ENCODE measurements around the gene IFNAR1. TPM values are rescaled to one million over a fixed set of nuclear protein-coding genes. Genes with fewer than 3 reads are reported as not detected.
"Not testable (repeated sequence)": the region's sequence is repeated elsewhere in the genome, so short reads cannot be mapped to it uniquely, and the experiment has no call there.

IFNAR1 gene
- total RNA-seq, 2 experiments from 2014 or later: 37.6 to 40.9 TPM

DNA sequence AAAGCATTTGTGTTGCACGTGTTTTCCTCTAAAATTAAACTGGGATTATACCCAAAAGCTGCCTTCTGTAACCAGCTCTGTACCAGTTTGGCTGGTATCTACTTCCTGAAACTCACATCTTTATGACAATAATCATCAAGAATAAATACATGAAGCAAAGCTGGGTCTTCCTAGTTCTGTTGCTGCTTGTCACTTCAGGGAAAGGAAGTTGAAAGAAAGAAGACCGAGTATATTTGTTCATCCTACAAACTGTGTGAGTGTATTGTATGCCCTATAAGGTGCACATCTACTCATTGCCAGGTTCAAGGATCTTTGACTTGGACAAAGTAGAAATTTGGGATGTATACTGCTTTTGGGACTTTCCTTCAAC lies 49.3 kb downstream of the IFNAR1 start:
- Mint-ChIP-seq H3K36me3 (ENCODE audit: low read depth) (no peaks in the 10 kb centered on the region), H3K4me1 (peaks cover 12% of the 10 kb centered on the region), H3K4me3 (no peak overlapping the region), H3K9me3 (peaks cover 8% of the 10 kb centered on the region), H3K27me3 (peaks cover 13% of the 10 kb centered on the region), H3K27ac (no peak overlapping the region)
- POLR2A ChIA-PET: no interaction called here
- CTCF ChIA-PET: no interaction called here
- no peak for DNase-seq

DNA sequence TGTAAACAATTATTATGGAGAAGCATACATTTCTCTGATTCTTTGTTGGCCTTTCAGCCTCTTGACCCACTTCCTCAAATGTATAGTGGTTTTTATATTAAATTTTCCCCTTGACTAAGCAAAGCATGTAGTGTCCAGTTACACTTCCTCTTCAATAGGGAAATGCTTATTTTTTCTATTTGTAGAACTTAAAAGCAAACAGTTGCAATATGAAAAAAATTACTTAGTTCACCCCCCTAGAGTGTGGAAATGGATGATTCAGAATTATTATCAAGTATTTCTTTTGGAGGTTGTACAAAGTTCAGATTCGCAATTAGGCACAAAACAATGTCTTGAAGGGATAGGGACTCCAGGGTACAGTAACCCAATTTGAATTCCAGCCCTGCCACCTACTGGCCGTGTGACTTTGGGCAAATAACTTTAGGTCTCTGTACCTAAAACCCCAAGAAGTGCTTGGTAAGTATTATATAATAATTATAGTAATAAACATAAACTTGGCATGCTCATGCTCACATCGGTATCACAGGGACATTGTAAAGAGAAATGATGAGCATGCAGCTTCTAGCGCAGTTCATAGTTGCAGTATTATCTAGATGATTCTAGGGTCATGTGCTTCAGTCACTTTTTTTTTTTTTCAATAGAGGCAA lies 49.8 kb downstream of the IFNAR1 start:
- Mint-ChIP-seq H3K4me3 (no peak overlapping the region), H3K9me3 (peaks cover 8% of the 10 kb centered on the region), H3K36me3 (ENCODE audit: low read depth) (no peaks in the 10 kb centered on the region), H3K27me3 (peaks cover 13% of the 10 kb centered on the region), H3K4me1 (peaks cover 15% of the 10 kb centered on the region), H3K27ac (no peak overlapping the region)
- ChIA-PET POLR2A (no interaction called here), CTCF (interaction anchor here (1.8 kb wide), 1 partner anchor 178 kb away, joined by 5 read pairs; no protein-coding TSS in a partner anchor)
- peak; percentile 73 for DNase-seq

DNA sequence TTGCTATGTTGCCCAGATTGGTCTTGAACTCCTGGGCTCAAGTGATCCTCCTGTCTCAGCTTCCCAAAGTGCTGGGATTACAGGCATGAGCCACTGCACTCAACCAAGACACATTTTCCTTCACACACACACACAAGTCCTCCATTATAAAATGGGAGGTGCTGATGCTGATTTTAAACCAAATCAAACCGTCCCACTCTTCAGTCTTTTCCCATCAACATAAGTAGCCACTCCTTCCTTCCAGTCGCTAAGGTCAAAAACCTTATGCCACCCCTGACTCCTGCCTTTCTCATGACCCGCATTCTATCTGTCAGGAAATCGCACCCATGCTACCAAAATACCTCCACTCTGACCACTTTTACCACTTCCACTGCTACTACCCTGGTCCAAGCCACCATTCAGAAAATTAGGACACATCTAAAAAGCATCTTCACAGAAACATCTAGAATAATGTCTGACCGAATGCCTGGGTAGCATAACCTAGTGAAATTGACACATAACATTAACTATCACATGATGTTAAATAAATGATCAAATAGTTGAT lies 50.4 kb downstream of the IFNAR1 start:
- peaks cover 13% of the 10 kb centered on the region for H3K27me3 Mint-ChIP-seq
- no peak overlapping the region for H3K4me3 Mint-ChIP-seq
- peaks cover 21% of the 10 kb centered on the region for H3K4me1 Mint-ChIP-seq
- H3K27ac Mint-ChIP-seq: no peak overlapping the region
- CTCF ChIA-PET: interaction anchor here (1.8 kb wide), 1 partner anchor 178 kb away, joined by 5 read pairs; no protein-coding TSS in a partner anchor
- H3K9me3 Mint-ChIP-seq: peaks cover 4% of the 10 kb centered on the region
- no peak for DNase-seq
- no peaks in the 10 kb centered on the region for H3K36me3 Mint-ChIP-seq (ENCODE audit: low read depth)
- POLR2A ChIA-PET: no interaction called here

DNA sequence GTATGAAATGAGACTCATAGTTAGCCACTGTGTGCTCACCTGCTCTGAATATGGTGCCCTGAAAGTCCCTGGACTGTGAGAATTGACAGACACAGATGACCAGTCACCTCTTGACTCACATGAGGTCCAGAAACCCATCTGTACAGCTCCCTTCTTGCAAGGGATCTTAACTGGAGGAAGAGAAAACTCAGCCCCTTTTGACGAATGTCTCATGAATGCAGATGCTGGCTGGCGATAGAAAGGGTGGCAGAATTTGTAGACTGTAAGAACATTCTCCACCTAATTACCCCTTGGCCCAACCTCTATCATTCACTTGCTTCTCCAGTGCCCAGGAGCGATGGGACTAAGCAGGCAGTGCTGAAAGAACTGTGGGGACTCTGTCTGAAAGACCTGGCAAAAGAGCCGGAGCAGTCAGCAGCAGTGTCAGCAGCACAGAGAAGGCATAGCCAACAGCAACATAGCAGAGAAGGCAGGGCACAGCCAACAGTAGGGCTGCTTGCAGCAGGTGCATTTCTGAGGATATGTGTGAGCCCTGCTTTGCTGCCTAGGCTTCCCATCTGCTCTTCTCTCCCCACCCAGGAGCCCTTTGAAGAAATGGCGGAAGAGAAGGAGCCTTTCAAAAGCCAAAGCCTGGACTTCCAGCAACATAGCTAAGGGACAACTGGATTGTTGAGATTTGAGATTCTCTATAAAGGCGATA lies 52.6 kb downstream of the IFNAR1 start:
- H3K27me3 Mint-ChIP-seq: peaks cover 15% of the 10 kb centered on the region
- no peak overlapping the region for H3K27ac Mint-ChIP-seq
- no peaks in the 10 kb centered on the region for H3K9me3 Mint-ChIP-seq
- CTCF ChIA-PET: interaction anchor here (0.8 to 2.3 kb wide), 2 partner anchors 15 to 16 kb away, joined by 3 to 9 read pairs; no protein-coding TSS in a partner anchor
- no peaks in the 10 kb centered on the region for H3K36me3 Mint-ChIP-seq (ENCODE audit: low read depth)
- peaks cover 42% of the 10 kb centered on the region for H3K4me1 Mint-ChIP-seq
- no peak overlapping the region for H3K4me3 Mint-ChIP-seq
- POLR2A ChIA-PET: no interaction called here
- no peak for DNase-seq

DNA sequence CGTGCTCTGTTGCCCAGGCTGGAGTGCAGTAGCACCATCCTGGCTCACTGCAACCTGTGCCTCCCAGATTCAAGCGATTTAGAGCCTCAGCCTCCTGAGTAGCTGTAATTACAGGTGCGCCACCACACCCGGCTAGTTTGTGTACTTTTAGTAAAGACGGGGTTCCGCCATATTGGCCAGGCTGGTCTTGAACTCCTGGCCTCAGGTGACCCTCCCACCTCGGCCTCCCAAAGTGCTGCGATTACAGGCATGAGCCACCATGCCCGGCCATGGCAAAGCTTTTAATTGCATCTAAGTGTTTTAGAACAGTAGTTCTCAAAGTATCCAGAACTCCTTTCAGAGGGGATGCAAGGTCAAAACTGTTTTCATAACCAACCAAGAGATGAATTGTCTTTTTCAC lies 53.3 kb downstream of the IFNAR1 start:
- Mint-ChIP-seq H3K27me3 (peaks cover 15% of the 10 kb centered on the region), H3K27ac (no peak overlapping the region), H3K9me3 (no peaks in the 10 kb centered on the region), H3K4me1 (peaks cover 49% of the 10 kb centered on the region), H3K36me3 (ENCODE audit: low read depth) (no peaks in the 10 kb centered on the region), H3K4me3 (no peak overlapping the region)
- no peak for DNase-seq
- ChIA-PET CTCF (interaction anchor here (2.3 kb wide), 1 partner anchor 16 kb away, joined by 9 read pairs; no protein-coding TSS in a partner anchor), POLR2A (no interaction called here)

DNA sequence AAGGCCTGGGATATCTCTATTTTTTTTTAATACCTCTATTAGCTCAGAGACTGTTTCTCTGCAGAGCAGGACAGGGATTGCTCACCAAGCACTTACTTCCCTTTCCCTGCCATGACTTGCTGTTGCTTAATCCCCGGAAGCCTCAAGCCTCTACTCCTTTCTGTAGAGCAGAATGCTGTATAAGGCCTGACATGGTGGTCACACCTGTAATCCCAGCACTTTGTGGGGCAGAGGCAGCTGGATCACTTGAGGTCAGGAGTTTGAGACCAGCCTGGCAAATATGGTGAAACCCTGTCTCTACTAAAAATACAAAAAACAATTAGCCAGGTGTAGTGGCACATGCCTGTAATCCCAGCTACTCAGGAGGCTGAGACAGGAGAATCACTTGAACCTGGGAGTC lies 55.2 kb downstream of the IFNAR1 start:
- ChIA-PET CTCF (interaction anchor here (1.0 to 2.3 kb wide), 2 partner anchors 18 to 180 kb away, joined by 4 to 9 read pairs; no protein-coding TSS in a partner anchor), POLR2A (interaction anchor here (0.6 kb wide), 1 partner anchor 140 kb away, joined by 8 read pairs; no protein-coding TSS in a partner anchor)
- Mint-ChIP-seq H3K27me3 (peaks cover 15% of the 10 kb centered on the region), H3K4me1 (peaks cover 61% of the 10 kb centered on the region), H3K27ac (peak overlapping the region; percentile 87)
- not testable (repeated sequence) for H3K36me3 Mint-ChIP-seq (ENCODE audit: low read depth); H3K4me3 Mint-ChIP-seq; DNase-seq; H3K9me3 Mint-ChIP-seq

DNA sequence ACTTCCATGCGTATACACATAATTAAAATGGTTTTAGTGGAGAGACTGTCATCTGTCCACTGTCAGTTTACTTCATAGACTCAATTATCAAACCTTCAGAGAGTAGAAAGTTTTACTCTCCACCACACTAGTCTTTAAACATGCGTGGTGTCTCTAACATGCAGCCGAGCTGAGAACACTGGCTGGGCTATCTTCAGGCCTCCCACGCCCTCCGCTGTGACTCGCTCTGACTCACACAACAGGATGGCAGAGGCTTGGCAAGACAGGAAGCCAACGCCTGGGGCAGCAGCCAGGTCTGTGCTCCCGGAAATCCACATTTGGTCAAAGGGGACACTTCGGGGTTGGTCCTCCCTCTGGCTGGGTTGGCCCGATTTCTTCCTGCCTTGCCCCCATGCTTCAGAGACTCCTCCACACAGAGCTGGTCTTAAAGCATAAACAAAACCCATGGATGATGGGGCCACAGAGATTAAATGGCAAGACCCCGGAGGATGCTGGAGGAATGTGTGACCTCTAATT lies 55.8 kb downstream of the IFNAR1 start:
- no peak overlapping the region for H3K4me3 Mint-ChIP-seq
- no peaks in the 10 kb centered on the region for H3K36me3 Mint-ChIP-seq (ENCODE audit: low read depth)
- peak overlapping the region; percentile 87 for H3K27ac Mint-ChIP-seq
- DNase-seq: peak; percentile 84
- ChIA-PET CTCF (interaction anchor here (0.9 to 1.0 kb wide), 5 partner anchors 18 to 184 kb away, joined by 3 to 4 read pairs (median 3); no protein-coding TSS in a partner anchor), POLR2A (interaction anchor here (0.5 to 0.6 kb wide), 2 partner anchors 83 to 141 kb away, joined by 5 to 8 read pairs; no protein-coding TSS in a partner anchor)
- peaks cover 15% of the 10 kb centered on the region for H3K27me3 Mint-ChIP-seq
- H3K9me3 Mint-ChIP-seq: no peaks in the 10 kb centered on the region
- peaks cover 62% of the 10 kb centered on the region for H3K4me1 Mint-ChIP-seq

DNA sequence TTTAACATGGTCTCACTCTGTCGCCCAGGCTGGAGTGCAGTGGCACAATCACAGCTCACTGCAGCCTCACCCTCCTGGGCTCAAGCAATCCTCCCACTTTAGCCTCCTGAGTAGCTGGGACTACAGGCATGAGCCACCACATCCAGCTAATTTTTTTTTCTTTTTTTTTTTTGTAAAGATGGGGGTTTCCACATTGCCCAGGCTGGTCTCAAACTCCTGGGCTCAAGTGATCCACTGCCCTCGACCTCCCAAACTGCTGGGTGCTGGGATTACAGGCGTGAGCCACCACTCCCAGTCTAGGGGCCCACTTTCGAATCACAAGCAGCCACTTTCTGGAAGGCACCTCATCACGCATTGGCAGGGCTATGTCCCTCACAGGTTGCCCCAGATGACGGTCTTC lies 56.6 kb downstream of the IFNAR1 start:
- H3K4me3 Mint-ChIP-seq; H3K27ac Mint-ChIP-seq; H3K9me3 Mint-ChIP-seq; DNase-seq; H3K36me3 Mint-ChIP-seq (ENCODE audit: low read depth): not testable (repeated sequence)
- ChIA-PET POLR2A (interaction anchor here (0.6 kb wide), 1 partner anchor 9 kb away, joined by 3 read pairs; no protein-coding TSS in a partner anchor), CTCF (interaction anchor here (0.6 to 1.6 kb wide), 7 partner anchors 12 to 185 kb away, joined by 3 to 5 read pairs (median 3); no protein-coding TSS in a partner anchor)
- Mint-ChIP-seq H3K4me1 (peaks cover 66% of the 10 kb centered on the region), H3K27me3 (peaks cover 19% of the 10 kb centered on the region)

DNA sequence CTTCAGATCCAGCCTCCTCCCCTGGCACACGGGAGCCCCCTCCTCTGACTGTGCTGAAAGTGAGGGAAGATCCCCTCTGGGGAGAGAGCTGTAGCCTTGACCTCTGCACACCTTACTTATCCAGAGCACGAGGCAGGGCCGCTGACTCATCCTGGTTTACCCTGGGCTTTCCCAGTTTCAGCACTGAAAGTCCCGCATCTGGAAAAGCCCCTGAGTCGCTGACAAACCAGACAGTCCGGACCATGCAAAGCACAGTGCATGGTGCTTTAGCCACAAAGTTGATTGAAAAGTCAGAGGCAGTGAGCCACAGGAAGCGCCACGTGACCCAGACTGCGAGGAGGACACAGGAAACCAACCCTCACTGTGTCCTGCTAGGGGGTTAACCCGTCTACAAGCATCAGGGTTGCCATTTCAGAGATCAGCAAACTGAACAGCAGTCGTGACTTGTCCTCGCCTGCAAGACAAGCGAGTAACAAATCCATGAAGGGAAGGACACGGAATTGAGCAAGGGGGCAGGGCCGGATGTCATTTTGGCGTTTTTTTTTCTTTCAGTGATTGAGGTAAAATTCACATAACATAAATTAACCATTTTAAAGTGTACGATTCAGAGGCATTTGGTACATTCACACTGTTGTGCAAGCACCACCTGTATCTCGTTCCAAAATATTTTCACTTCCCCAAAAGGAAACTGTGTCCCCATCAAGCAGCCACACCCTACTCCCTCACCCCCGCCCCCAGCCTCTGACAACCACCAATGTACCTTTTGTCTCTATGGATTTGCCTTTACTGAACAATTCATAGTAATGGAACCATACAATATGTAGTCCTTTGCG lies 58.5 kb downstream of the IFNAR1 start:
- ChIA-PET POLR2A (interaction anchor here (0.5 kb wide), 1 partner anchor 289 kb away, joined by 3 read pairs; no protein-coding TSS in a partner anchor), CTCF (interaction anchor here (1.6 kb wide), 1 partner anchor 62 kb away, joined by 5 read pairs; no protein-coding TSS in a partner anchor)

DNA sequence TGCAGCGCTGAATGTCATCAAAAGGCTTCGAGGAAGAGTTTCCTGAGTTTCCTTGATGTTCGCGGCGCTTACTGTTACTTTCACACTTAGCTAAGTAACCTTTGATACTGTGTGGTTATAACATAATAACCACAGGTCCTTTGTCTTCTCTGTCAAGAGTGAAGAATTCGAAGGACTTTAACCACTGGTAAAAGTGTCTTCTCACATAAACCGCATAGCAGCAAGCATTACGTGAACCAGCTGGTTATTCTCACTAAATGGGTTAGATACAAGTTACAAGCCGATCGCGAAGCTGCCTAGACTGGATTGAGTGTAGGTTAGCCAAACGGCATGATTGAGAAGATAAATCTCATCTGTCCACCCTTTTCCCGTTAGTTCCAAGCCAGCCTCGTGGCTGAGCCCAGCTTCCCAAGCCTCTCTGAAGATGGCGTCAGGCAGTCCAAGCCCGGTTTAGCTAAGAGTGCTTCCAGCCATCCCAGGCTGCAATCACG lies 60.1 kb downstream of the IFNAR1 start:
- peak overlapping the region; percentile 86 for H3K27ac Mint-ChIP-seq
- H3K27me3 Mint-ChIP-seq: peaks cover 38% of the 10 kb centered on the region
- ChIA-PET CTCF (interaction anchor here (1.0 to 1.9 kb wide), 4 partner anchors 8 to 185 kb away, joined by 3 to 10 read pairs (median 5); no protein-coding TSS in a partner anchor), POLR2A (no interaction called here)
- no peaks in the 10 kb centered on the region for H3K9me3 Mint-ChIP-seq
- peak overlapping the region; percentile 63 for H3K4me3 Mint-ChIP-seq
- no peaks in the 10 kb centered on the region for H3K36me3 Mint-ChIP-seq (ENCODE audit: low read depth)
- H3K4me1 Mint-ChIP-seq: peaks cover 59% of the 10 kb centered on the region
- peak; percentile 58 for DNase-seq

More for the DNA sequence above, 58.5 kb downstream of the IFNAR1 start:
- Mint-ChIP-seq H3K27me3 (peaks cover 26% of the 10 kb centered on the region), H3K4me3 (peak overlapping the region; percentile 75), H3K4me1 (peaks cover 66% of the 10 kb centered on the region), H3K9me3 (no peaks in the 10 kb centered on the region), H3K27ac (peak overlapping the region; percentile 94), H3K36me3 (ENCODE audit: low read depth) (no peaks in the 10 kb centered on the region)
- DNase-seq: peak; percentile 78

DNA sequence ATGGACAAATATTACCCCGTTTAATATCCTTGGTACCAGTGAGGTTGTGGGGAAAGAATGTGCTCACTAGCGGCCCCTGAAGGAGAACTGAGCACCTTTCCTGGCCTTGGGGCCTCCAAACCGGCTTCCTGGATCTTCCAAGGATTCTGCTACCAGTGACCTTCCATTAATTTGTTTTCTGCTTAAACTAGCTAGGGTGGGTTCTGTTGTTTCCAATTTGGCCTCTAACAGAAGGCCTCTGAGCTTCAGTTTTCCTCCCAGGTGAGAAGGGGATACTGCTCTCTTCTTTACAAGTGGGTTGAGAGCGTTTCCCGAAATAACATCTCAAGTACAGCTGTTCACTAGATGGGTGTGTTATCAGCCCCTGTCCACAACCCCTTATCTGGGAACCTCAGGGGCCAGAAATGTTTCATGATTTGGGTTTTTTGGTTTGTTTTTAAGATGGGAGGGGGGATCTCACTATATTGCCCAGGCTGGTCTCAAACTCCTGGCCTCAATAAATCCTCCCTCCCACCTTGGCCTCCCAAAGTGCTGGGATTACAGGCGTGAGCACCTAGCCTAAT lies 61.5 kb downstream of the IFNAR1 start:
- H3K9me3 Mint-ChIP-seq: no peaks in the 10 kb centered on the region
- no peak for DNase-seq
- peaks cover 45% of the 10 kb centered on the region for H3K4me1 Mint-ChIP-seq
- no peak overlapping the region for H3K27ac Mint-ChIP-seq
- peaks cover 48% of the 10 kb centered on the region for H3K27me3 Mint-ChIP-seq
- no peak overlapping the region for H3K4me3 Mint-ChIP-seq
- H3K36me3 Mint-ChIP-seq (ENCODE audit: low read depth): no peaks in the 10 kb centered on the region
- CTCF ChIA-PET: interaction anchor here (0.8 to 1.3 kb wide), 3 partner anchors 21 to 25 kb away, joined by 3 to 4 read pairs (median 3); no protein-coding TSS in a partner anchor
- POLR2A ChIA-PET: no interaction called here
